GM19043 (cell line): ENCODE results near the gene IMMP1L.

Experiments
- ATAC-seq: cut with Tn5 transposase; IDR thresholded peaks from one replicate; pipeline ENCODE4 v1.9.1; 2021; ENCODE audit warnings: low read depth; ENCODE audit not compliant: unreplicated experiment

IMMP1L gene

DNA sequence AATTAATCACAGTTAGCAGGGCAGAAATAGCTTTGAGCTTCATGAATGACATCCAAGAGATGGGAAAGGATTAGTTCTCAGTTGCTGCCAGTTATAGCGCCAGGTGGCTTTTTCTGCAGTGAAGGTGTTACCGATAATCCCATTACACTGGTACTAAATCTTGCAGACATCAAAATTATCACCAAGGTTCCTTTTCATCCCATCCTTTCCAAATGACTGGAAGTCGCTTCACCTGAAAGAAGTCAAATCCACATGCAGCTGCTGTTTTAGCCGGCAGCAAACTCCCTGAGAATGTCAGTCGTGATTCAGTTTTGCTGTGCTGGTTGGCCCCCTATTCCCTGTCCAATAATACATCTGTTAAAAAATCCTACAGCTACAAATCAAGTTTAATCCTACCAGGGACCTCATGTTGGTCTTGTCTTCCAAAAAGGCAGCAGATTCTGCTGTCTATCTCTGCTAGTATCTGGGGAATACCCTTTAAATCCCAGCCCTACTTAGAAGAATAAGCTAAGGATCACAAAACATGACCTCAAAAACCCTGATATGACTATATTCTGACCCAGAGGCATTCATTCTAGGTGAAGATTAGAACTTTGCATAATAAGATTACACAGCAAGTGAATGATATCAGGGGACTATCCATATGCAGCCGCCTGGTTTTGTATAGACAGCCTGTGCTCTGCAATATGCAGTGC lies 31.7 kb downstream of the IMMP1L start:
- no peak for ATAC-seq

DNA sequence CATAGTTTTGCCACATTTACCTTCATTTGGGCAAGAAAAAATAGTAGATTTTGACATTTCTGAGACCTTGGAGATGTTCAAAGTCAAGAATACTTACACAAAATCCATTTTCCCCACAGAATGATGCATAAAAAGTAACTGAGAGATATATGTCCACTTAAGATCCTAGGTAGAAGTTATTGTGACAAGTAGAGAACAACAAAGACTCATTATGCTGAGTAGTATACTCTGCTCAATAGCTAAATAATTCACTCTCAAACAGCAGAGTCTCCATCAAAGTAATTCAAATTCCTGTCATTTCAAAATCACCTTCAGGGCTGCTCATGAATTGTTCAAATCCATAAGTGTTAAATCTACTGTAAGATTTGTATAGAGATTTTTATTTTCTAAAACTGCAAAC lies 35.3 kb downstream of the IMMP1L start:
- ATAC-seq: no peak

DNA sequence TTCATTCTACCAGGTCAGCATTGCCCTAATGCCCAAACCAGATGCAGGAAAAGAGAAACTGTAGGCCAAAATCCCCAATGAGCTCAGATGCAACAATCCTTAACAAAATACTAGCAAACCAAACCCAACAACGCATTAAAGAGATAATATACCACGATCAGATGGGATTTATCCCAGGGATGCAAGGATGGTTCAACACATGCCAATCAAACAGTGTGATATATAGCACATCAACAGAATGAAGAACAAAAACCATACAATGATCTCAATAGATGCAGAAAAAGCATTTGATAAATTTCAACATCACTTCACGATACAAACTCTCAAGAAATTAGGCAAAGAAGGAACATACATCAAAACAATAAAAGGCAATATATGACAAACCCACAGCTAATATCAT lies 45.0 kb downstream of the IMMP1L start:
- ATAC-seq: no peak

DNA sequence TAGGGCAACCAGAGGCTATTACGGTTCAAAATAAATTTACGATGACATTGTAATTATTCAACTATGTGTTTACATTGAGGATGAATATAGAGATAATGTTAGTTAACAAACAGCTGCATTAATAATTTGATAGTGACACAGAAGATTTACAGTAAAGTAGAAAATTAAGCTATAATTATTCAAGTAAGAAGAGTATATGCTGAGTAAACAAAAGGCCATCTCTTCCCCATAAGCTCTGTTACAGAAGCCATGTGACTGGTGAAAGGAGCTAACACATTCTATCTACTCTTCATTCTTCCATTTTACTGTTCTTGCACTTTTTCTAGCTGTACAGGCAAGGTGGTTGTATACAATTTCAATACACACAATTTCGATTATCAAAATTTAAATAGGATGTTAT lies 54.2 kb downstream of the IMMP1L start:
- ATAC-seq: no peak

DNA sequence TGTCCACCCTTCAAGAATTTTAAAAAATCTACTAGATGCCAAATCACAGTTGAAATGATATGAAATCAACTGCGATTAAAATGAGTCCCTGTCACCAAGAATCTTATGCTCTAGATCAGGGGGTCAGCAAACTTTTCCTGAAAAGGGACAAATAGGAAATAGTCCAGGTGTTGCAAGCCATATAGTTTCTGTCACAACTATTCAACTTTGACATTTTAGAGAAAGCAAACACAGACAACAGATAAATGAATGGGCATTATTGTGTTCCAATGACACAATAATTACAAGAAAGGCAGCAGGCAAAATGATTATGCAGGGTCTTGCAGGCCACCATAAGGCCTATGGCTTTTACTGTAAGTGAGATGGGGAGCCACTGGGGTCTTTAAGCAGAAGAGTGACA lies 58.6 kb downstream of the IMMP1L start:
- no peak for ATAC-seq

DNA sequence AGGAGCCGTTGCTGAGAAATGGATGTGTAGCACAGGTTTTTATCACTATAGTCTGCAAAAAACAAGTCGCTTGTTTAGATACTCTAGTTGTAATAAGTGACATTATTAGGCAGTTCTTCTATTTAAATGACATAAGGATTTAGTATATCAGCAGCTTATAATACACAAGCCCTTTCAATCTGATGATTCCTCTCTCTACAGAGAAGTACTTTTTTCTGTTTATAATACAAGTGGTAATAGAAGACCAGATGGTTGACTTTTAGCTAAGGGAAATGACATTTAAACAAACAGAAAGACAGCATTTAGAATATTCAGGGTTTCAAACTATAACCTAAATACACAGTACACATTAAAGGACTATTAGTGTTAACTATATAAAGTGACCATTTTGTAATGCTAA lies 60.4 kb downstream of the IMMP1L start:
- ATAC-seq: no peak

DNA sequence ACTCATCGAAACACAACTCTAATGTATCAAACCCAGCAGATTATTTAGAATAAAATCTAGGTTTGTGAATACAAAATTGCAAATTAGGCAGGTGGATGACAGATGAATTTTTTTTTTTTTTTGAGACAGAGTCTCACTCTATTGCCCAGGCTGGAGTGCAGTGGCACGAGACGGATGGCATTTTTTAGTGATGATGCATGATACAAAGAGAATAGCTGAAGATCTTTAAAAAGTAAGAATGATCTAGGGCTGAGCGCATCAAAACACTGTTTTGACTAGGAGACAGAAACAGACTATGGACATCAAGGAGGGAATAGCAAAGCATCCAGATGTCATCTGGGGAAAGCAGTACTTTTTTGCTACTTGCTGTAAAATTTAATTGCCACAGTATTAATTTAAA lies 63.8 kb downstream of the IMMP1L start:
- no peak for ATAC-seq

DNA sequence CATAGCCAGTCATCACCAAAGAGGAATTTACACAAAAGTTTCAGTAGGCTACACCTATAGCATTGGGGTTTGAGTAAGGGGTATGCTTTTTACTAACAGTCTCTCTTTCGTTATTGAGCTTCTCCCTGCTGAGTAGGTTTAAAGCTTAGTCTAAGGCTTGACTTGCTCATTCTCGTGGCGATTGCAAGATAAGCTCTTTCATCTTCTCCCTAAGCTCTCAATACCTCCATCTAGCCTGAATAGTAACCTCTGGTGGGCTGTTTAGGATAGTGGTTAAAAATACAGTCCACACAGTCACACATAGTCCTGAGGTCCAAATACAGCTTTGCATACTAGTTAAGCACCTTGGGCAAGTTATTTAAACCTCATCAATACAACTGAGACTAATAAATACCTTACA lies 65.6 kb downstream of the IMMP1L start:
- no peak for ATAC-seq

DNA sequence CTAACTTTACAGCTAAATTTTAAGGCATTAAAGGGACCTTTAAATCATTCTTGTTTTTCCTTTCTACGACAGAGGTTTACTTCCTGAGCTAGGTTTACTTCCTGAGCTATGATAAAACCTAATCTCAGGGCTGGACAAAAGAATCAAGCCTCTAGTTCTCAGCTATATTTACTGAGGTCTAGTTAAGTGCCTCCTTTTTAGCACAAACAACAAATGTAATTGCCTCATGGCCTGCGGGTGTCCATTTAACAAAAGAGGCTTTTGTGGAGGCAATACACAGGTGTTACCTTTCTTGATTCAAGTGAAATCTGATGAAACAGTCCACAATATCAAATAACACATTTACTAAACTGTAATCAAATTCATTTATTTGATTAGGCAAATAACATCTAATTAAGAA lies 67.3 kb downstream of the IMMP1L start:
- no peak for ATAC-seq

DNA sequence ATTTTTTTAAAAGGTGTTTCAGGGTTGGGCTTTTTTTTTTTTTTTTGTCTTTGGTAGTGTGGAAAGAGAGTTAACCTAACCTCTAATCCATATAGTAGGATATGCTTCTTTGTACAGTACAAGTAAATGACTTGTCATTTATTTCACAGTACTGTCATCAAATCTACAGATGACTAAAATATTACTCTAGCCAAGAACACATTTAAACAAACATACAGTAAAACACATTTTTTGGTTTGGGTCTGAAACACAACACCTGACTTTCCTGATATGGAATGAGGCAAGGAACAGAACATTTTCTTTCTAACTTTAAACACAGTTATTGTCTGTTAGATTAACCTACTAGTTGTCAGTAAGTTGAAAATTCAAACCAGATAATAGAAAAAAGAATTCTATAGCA lies 68.1 kb downstream of the IMMP1L start:
- no peak for ATAC-seq

DNA sequence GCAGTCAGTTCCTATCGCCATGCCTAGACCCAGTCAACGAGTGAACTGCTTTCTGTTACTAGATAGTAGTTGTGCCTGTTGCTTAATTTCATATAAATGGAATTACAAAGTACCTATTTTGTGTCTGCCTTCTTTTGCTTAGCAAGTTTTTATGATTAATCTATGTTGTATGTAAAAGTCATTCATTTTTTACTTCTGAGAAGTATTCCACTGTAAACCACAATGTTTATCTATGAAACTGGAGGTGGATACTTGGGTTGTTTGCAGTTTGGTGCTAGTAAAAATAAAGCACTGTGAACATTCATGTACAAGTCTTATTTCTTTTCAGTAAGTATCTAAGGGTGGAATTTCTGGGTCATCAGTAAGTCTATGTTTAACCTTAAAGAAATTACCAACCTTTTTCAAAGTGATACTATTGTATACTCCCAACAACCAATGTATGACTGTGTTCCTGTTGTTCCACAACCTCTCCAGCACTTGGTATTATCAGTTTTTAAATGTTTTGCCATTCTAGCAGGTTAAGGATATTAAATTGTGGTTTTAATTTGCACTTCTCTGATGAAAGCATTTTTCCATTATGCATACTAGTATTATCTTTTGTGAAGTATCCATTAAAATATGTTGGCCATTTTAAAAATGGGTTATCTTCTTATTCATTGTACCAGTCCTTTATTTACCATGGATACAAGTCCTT lies 71.5 kb downstream of the IMMP1L start:
- no peak for ATAC-seq

DNA sequence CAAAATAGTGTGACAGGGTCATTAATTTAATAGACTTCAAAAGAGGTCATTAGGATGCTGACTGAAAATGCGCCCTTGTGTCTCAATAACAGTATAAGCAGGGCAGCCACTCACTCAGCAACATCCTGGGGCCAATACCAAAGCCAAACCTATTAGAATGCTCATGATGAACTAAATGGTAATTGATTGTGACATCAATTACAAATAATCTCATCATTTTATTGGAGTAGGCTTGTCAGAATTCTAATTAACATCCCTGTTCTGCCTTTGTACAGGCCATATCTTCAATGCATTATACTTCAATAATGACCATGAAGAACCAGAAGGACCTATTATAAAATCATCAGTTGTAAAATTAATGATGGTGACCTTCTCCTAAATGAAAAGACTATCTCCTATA lies 75.6 kb downstream of the IMMP1L start:
- no peak for ATAC-seq

DNA sequence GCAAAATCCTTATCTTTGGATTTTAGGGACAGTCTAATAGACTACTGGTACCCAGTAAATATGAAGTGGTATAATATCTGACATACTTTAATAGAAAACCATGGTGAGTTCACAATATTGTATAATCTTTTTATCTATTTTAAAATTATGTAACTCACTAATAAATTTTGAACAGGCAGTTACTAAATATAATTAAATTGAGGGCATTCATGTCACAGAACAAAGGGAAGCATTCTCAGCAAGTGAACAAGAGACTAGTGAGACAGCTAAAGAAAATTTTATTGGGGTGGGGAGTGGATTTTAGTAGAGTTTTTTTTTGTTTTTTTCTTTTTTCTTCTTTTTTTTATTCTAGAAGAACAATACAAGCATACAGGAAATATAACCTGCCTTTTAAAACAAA lies 84.8 kb downstream of the IMMP1L start:
- no peak for ATAC-seq

DNA sequence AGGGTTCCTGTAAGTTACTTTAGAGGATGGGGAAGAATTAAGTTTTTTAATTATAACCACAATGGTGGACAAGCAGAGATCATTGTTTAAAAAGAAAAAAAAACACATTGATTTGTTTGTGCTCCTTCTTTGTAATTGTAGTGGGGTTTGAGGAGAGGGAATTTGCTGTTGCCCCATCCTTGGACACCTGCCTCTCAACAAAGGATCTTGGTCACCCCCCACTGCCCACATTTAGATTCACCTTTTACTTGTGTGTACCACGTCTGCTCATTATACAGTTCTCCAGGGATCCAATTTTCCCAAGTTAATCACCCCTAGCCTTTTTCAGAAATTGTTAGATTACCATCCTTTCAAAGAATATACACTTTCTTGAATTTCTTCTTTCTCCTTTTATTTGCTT lies 86.7 kb downstream of the IMMP1L start:
- ATAC-seq: no peak

DNA sequence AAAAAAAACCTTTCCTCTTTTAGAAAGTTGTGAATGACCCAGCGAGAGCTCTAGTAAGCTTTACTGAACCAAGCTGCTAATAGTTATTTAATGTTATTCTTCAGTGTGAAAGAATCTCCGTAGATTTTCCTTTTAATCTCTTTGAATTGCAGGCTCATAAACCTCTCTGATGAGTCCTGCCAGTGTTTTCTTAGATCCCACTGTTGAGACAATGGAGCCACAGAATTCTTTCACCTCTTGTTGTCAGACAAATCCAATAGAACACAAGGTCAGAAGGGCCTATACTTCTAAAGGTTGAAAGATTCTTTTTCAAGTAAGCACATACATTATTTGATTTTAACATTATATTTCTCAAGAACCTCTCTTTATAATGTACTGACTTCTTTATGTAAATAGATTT lies 87.6 kb downstream of the IMMP1L start:
- no peak for ATAC-seq

DNA sequence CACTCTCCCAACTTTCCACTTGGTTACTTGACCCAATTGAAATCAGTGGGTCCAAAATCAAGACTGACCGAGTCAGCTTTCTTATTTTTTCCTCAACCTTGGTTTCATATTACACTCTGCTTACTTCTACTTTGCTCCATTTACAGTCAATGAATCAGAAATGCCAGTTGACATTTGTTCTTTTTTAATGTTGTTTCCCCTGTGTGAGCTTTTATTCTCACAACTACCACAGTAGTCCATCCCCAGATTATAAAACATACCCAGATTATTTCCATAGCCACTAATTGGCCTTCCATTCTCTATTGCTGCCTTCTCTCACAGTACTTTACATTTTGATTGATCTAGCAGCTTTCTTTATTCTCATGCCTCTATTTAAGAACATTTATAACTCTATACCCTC lies 89.8 kb downstream of the IMMP1L start:
- no peak for ATAC-seq

DNA sequence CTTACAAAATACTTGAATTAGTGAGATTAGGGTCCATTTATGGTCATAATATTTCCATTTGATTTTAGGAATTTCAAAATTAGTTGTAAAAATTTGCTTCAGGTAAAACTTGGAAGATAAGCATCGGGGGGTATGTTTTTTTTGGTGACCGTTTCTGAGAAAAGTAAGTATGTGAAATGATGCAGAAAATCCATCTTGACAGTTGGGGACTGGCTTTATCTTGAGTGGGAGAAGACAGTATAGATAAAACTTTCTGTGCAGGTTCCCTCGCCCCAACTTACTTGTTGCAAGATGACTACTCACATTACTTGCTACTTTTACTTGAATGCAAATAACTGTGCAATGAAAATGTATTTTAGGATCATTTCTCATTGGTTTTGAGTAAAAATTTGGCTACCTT lies 90.3 kb downstream of the IMMP1L start:
- ATAC-seq: no peak

DNA sequence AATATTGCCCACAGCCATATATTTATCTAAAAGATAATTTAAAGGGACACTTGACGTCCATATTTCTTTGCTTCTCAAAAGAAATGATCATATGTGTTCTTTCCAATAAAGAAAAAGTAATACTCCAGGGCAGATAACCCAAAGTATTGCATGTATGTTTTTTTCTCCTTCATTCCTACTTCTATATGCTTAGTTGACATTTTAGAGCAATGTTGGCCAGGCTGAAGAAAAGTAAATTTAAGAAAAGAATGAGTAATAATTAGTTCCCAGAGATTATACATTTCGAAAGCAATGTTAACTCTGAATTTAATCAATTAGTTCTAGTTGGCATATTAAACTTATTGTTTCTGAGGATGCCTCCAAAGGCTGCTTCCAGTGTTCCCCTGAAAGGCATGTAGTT lies 91.6 kb downstream of the IMMP1L start:
- no peak for ATAC-seq

DNA sequence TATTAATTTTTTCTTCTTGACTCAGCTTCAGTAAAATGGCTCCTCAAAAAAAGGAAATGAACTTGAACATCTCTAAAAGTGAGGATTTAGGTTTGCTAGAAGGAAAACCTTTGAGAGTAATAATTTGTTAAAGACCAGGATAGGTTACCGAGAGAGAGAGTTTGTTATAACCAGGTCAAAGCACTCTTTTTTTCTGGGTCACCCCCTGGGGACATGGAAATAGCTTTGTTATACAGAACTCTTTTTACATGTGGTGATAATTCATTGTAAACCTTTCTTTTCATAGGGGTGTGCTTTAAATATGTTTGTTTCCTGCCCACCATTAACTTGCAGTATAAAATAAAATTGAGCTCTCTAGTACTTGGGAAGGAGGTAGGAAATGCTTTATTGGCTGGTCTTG lies 92.1 kb downstream of the IMMP1L start:
- ATAC-seq: no peak

DNA sequence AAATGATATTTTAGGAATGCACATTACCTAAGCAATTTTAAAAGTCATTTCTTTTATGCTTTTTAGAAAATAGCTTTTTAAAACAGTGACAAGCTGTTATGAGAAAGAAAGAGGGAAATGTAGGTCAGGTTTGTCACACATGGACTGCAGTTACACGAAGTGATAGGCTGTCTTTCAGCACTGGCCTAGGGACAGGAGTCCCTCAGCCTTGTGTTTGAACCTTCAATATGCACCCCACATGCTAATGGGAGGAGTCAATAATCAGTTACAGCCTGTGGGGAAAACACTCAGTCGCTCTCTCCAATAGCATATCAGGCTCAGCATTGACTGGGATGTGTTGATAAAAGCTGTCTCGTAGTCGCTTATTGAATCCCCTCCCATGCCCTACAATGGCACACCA lies 94.0 kb downstream of the IMMP1L start:
- ATAC-seq: no peak

DNA sequence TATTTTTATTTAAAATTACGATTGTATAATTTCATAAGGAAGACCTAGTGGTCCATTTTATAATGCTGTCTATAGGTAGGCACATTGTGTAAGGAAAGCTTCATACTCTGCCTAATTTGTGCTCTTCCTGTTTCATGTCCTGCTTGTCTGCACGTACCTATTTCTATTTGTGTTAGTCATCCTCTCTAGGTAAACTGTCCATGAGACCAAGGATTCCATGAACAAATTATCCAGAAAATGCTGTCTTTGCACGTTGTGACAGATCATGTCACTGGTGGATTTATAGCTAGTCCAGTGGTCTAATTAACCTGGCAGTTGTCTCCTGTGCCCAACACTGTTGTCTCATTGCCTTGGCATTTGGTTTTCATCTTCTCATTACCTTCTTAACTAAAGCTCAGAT lies 95.1 kb downstream of the IMMP1L start:
- ATAC-seq: no peak

DNA sequence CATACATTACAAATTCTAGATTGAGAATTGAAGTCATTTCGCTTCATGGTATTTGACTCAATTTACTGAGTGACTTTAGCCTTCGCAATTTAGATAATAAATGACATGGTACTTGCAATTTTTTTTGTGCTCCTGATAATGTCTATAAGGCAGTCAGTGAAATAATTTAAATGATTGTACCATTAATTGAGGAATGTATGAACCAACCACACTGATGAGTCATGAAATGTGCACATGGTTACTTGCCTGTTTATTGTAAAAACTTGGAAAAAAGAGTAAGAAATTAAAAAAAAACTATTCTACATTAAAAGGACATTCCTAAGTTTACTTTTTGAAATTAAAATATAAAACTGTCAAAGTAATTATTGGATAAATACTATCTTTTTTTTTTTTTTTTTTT lies 96.5 kb downstream of the IMMP1L start:
- no peak for ATAC-seq

DNA sequence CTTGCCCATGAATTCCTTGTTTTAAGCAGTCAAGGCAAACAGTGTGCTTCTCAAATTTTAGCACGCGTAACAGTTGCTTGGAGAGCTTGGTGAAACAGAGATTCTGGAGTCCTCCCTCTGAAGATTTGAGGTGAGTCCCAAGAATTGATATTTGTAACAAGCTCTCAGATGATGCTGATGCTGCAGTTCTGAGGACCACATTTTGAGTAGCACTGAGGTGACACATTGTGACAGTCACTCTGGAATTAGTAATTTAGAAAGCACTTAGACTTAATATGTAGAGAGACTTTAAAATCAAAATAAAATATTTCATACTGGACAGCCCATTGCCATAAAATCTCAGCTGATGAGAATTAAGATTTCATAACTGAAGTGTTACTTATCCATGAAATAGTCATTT lies 101.2 kb downstream of the IMMP1L start:
- no peak for ATAC-seq
